HFF-Myc (cell line): ENCODE measurements around the gene TEX264.

Experiments
- DNase-seq: peaks from one replicate; pipeline ENCODE4 v3.0.0-alpha.2; 2011; ENCODE audit warnings: low read depth; ENCODE audit errors: extremely low read depth
- H3K4me3 ChIP-seq: replicated peaks from 2 replicates; pipeline ENCODE4 v1.5.1; 2011; ENCODE audit warnings: low read depth, mild to moderate bottlenecking, control low read depth, low read length
- TF ChIP-seq, protein P1 (sequence below): IDR thresholded peaks from 2 replicates; pipeline ENCODE4 v1.5.1; 2012; ENCODE audit warnings: mild to moderate bottlenecking, low read depth, low read length, control low read depth; ENCODE audit errors: missing control alignments

The TEX264 gene

DNA sequence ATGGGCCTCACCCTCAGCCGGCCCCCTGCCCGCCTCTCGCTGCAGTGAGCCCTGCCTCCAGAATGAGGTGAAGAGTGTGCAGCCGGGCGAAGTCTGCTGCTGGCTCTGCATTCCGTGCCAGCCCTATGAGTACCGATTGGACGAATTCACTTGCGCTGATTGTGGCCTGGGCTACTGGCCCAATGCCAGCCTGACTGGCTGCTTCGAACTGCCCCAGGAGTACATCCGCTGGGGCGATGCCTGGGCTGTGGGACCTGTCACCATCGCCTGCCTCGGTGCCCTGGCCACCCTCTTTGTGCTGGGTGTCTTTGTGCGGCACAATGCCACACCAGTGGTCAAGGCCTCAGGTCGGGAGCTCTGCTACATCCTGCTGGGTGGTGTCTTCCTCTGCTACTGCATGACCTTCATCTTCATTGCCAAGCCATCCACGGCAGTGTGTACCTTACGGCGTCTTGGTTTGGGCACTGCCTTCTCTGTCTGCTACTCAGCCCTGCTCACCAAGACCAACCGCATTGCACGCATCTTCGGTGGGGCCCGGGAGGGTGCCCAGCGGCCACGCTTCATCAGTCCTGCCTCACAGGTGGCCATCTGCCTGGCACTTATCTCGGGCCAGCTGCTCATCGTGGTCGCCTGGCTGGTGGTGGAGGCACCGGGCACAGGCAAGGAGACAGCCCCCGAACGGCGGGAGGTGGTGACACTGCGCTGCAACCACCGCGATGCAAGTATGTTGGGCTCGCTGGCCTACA, 44.4 kb downstream of the TEX264 start:
- no peak overlapping the region for H3K4me3 ChIP-seq
- TF ChIP-seq, protein P1, sequence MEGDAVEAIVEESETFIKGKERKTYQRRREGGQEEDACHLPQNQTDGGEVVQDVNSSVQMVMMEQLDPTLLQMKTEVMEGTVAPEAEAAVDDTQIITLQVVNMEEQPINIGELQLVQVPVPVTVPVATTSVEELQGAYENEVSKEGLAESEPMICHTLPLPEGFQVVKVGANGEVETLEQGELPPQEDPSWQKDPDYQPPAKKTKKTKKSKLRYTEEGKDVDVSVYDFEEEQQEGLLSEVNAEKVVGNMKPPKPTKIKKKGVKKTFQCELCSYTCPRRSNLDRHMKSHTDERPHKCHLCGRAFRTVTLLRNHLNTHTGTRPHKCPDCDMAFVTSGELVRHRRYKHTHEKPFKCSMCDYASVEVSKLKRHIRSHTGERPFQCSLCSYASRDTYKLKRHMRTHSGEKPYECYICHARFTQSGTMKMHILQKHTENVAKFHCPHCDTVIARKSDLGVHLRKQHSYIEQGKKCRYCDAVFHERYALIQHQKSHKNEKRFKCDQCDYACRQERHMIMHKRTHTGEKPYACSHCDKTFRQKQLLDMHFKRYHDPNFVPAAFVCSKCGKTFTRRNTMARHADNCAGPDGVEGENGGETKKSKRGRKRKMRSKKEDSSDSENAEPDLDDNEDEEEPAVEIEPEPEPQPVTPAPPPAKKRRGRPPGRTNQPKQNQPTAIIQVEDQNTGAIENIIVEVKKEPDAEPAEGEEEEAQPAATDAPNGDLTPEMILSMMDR: no peak
- DNase-seq: no peak

DNA sequence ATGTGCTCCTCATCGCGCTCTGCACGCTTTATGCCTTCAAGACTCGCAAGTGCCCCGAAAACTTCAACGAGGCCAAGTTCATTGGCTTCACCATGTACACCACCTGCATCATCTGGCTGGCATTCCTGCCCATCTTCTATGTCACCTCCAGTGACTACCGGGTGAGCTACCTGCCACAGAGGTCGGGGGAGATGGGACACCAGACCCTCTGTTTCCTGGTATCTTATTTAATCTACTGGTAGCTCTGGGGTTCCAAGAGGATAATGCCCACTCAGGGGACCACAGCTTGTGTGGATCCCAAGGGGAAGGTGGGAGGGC, 44.9 kb downstream of the TEX264 start:
- H3K4me3 ChIP-seq: no peak overlapping the region
- no peak for DNase-seq
- TF ChIP-seq, protein P1: no peak

DNA sequence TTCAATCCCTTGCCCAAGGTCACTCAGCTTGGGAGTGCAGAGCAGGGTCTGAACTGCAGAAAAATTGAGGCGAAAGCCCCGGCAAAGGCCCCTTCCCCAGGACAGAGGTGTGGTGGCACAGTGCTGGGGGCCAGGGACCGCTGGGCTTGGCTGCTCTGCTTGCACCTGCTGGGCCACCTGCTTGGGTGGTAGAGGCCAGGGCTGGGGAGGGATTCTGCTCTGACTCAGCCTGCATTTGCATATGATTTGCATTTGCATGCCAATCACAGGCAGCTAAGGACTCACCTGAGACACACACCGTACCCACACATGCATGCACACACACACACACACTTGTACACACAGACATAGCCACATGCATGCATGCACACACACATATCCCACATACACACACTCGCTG, 45.8 kb downstream of the TEX264 start:
- no peak overlapping the region for H3K4me3 ChIP-seq
- no peak for DNase-seq
- TF ChIP-seq, protein P1: no peak

DNA sequence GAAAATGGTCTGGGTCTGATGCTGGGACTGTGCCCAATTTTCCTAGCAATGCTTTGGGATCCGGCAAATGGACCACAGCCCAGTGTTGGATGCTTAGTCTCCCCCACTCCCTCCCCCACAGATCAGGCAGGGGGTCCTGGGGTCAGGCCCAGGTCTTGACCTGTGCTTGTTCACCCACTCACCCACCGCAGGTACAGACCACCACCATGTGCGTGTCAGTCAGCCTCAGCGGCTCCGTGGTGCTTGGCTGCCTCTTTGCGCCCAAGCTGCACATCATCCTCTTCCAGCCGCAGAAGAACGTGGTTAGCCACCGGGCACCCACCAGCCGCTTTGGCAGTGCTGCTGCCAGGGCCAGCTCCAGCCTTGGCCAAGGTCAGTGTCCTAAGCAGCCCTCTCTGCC, 46.4 kb downstream of the TEX264 start:
- TF ChIP-seq, protein P1: no peak
- H3K4me3 ChIP-seq: no peak overlapping the region
- DNase-seq: no peak

DNA sequence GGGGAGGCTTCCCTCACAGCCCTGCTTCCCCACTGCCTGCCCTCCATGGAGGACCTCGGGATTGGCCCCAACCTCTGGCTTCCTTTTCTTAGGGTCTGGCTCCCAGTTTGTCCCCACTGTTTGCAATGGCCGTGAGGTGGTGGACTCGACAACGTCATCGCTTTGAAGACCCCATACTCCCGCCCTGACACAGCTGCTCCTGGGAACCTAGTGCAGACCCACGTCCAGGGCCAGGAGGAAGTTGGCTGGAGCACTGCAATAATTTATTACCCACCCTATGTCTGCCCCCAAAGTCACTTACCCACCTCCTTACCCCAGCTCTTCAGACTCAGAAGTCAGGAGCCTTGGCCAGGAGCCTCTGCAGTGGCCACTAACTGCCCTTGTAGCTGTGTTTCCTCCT, 46.9 kb downstream of the TEX264 start:
- no peak for DNase-seq
- TF ChIP-seq, protein P1: no peak
- no peak overlapping the region for H3K4me3 ChIP-seq

DNA sequence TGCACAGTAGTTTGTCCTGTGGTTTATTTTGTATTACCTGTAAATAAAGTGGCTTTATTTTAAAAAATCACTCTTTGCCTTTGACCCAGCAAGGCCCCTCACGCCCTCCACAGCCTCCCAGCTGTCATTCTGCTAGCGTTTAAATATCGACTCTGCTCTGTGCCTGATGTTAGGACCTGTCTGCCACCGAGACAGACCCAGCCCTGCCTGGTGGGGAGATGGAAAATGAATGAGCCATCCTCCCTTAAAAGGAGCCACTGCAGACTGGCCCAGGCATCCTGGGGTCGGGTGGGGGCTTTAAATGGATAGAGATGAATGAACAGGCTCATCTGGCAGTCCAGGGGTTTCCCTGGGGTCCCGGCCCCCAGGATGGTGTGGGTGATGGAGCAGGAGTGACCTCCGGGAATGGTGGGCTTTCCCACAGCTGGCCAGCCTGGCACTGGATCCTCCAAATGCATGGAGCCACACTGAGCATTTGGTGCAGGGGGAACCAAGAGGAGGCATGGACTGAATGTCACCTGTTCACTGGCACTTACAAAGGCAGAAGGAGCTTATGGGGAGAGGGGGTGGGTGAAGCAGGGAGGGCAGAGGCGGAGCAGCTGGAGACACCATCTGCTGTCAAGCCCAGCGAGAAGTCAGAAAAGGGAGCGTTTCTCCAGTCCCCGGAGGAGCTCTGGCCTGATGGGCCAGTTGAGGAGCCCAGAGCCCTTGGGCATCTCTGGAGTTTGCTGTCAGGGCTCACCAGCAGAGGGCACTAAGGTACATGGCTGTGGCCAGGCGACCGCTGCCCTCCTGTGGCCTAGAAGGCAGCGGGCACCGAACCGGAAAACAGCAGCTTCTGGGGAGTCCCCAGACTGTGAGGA, 47.7 kb downstream of the TEX264 start:
- no peak for DNase-seq

More for the DNA sequence above, 47.7 kb downstream of the TEX264 start:
- TF ChIP-seq, protein P1: peak; percentile 85
- no peak overlapping the region for H3K4me3 ChIP-seq
